Activated CD8-positive, alpha-beta memory T cell treated with anti-CD3 and anti-CD28 coated beads, Interleukin-2, amount 10 ng/mL, durations not matched to agents 7 days and 5 days (primary cell): ENCODE results near the gene ELK3. TPM values are rescaled to one million over a fixed set of nuclear protein-coding genes. Genes with fewer than 3 reads are reported as not detected.

Experiments
- ATAC-seq: fragments of 150-1000 bp; cut with Tn5 transposase; one replicate; pipeline ENCODE4 v1.10.0; 2021; ENCODE audit warnings: moderate library complexity
- CTCF ChIA-PET: fragments of 350-600 bp; sonication (Branson Sonifier 250); formaldehyde crosslinking; loops from one replicate; lab custom pipeline; 2021; ENCODE audit warnings: antibody characterized with exemption; lab: Charles Lee
- DNase-seq: peaks from one replicate; pipeline ENCODE4 v3.0.0-alpha.2; 2020
- H3K27ac Mint-ChIP-seq: one replicate; pipeline ENCODE4 v1.8.0; 2021; ENCODE audit warnings: mild to moderate bottlenecking, mixed read lengths
- H3K27me3 Mint-ChIP-seq: one replicate; pipeline ENCODE4 v1.8.0; 2021; ENCODE audit warnings: mixed read lengths
- H3K36me3 Mint-ChIP-seq: one replicate; pipeline ENCODE4 v1.8.0; 2021; ENCODE audit warnings: mild to moderate bottlenecking, mixed read lengths
- H3K4me1 Mint-ChIP-seq: one replicate; pipeline ENCODE4 v1.8.0; 2021; ENCODE audit warnings: mixed read lengths
- H3K4me3 Mint-ChIP-seq: one replicate; pipeline ENCODE4 v1.8.0; 2021; ENCODE audit warnings: mild to moderate bottlenecking, moderate library complexity, mixed read lengths
- H3K9me3 Mint-ChIP-seq: one replicate; pipeline ENCODE4 v1.8.0; 2022; ENCODE audit warnings: low read depth, mixed read lengths
- total RNA-seq, 2 experiments: library from RNA; stranded (reverse); gene quantifications; one replicate each; pipeline ENCODE4 v1.2.3, GENCODE V29; 2021

ELK3 gene
- total RNA-seq, 2 experiments from 2014 or later, result 16.1 to 17.1 TPM

DNA sequence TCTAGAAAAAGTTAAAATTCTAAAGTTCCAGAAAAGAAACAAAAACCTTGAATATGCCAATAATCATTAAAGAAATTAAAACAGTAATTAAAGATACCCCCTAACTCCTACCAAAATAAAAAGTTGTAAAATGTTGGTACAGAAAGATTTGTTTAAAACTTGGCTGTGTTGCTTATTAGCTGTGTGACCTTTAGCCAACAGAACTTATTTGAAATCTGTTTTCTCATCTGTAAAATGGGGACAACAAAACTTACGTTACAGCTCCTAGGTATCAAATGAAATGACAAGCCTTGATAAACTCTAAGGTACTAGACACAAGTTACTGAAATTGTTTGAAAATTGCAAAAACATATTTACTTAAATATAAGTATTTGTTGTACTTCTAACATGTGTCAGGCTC lies 71.7 kb downstream of the ELK3 start:
- Mint-ChIP-seq H3K4me3 (no peak overlapping the region), H3K27me3 (no peaks in the 10 kb centered on the region), H3K4me1 (peaks cover 2% of the 10 kb centered on the region), H3K27ac (no peak overlapping the region), H3K36me3 (peaks cover 50% of the 10 kb centered on the region), H3K9me3 (no peaks in the 10 kb centered on the region)
- DNase-seq (no peak), ATAC-seq (no peak)
- CTCF ChIA-PET, result interaction anchor here (1.9 kb wide), 1 partner anchor 252 kb away, joined by 7 read pairs; no protein-coding TSS in a partner anchor

DNA sequence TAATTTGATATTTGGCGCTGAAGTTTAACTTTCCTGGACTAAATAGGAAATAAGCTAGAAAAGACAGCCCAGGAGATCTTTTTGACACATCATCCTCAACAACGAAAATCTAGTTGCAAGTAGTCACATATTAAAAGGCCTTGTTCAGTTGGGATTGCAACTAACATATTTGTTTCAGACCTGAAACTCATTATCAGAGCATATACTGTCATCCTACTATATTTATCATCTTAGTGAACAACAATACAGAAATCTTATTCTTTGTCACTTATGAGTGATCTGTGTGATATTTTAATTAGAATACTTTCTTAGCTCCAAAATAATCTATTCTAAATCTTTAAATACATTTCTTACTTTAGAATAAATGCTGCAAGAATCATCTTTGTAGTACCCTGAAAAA lies 72.1 kb downstream of the ELK3 start:
- Mint-ChIP-seq H3K4me3 (no peak overlapping the region), H3K27me3 (no peaks in the 10 kb centered on the region), H3K36me3 (peaks cover 49% of the 10 kb centered on the region), H3K9me3 (no peaks in the 10 kb centered on the region), H3K4me1 (peaks cover 2% of the 10 kb centered on the region), H3K27ac (no peak overlapping the region)
- ATAC-seq (no peak), DNase-seq (no peak)
- CTCF ChIA-PET, result interaction anchor here (1.9 kb wide), 1 partner anchor 252 kb away, joined by 7 read pairs; no protein-coding TSS in a partner anchor

DNA sequence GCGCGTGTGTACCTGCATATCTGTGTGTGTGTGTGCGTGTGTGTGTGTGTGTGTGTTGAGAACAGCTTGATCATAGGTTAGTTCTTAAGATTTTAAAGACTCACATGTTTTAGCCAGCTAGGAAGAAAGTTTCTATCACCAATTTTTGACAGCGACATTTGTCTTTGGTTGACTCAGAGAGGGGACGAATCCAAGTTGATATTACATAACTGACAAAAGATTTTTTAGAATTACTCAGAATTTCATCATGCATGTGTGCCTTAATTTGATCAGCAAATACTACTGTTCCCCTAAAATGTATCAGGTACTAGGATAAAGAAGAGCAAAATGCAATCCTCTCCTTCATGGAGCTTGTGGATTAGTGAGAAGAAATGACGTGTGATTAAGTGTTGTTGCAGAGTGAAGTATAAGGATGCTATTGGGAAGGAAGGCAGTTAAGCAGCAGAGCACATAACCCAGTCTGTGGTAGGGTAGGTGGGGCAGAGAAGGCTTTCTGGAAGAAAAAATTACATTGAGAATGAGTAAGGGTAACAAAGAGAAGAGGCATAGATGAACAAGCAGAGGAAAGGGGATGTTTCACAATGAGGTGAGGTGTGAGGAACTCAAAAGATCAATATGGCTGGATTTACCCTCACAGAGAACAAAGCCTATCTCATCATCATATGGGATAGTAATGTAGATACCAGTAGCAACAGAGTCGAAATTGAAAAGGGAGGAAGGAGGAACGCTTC lies 77.5 kb downstream of the ELK3 start:
- Mint-ChIP-seq H3K4me3 (no peak overlapping the region), H3K27me3 (no peaks in the 10 kb centered on the region), H3K27ac (no peak overlapping the region), H3K4me1 (peaks cover 5% of the 10 kb centered on the region), H3K9me3 (no peaks in the 10 kb centered on the region), H3K36me3 (peaks cover 56% of the 10 kb centered on the region)
- DNase-seq (no peak), ATAC-seq (no peak)
- CTCF ChIA-PET, result interaction anchor here (1.5 kb wide), 1 partner anchor 128 kb away, joined by 5 read pairs; the partner anchor contains the start of gene CDK17

DNA sequence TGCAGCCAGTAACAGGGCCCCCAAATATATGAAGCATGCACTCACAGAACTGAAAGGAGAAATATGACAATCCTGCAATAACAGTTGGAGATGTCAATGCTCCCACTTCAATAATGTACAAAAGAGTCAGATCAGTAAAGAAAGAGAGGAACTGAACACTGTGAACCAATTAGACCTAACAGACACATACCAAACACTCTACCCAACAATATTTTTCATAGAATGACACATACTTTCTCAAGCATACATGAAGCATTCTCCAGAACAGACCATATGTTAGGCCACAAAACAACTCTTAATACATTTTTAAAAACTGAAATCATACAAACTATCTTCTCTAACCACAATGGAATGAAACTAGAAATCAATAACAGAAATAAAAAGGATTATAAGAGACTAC lies 80.2 kb downstream of the ELK3 start:
- no peak overlapping the region for H3K4me3 Mint-ChIP-seq
- H3K27ac Mint-ChIP-seq, result no peak overlapping the region
- H3K36me3 Mint-ChIP-seq, result peaks cover 58% of the 10 kb centered on the region
- no peaks in the 10 kb centered on the region for H3K27me3 Mint-ChIP-seq
- ATAC-seq (peak; percentile 23), DNase-seq (no peak)
- CTCF ChIA-PET, result no interaction called here
- peaks cover 5% of the 10 kb centered on the region for H3K4me1 Mint-ChIP-seq
- H3K9me3 Mint-ChIP-seq, result no peaks in the 10 kb centered on the region

DNA sequence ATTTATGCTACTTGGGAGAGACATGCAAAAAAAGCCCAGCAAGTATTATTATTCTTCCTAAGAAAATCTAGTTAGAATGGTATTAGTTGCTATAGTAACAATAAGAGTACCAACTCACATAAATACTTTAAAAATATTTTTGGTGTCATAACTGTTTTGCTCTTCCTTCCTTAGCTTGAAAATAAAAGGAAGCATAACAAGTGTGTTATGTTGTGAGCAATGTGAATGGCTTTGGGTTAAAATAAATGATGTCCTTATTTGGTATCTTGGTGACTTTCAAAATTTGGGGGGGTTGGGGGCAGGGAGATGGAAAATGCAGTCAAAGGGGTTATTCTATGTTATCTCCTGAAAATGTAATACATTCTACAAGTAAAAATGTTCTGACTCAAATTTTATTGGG lies 91.0 kb downstream of the ELK3 start:
- Mint-ChIP-seq H3K4me1 (peaks cover 12% of the 10 kb centered on the region), H3K4me3 (no peak overlapping the region), H3K27me3 (no peaks in the 10 kb centered on the region), H3K27ac (no peak overlapping the region), H3K9me3 (no peaks in the 10 kb centered on the region), H3K36me3 (peaks cover 56% of the 10 kb centered on the region)
- ATAC-seq (no peak), DNase-seq (no peak)
- CTCF ChIA-PET, result no interaction called here

DNA sequence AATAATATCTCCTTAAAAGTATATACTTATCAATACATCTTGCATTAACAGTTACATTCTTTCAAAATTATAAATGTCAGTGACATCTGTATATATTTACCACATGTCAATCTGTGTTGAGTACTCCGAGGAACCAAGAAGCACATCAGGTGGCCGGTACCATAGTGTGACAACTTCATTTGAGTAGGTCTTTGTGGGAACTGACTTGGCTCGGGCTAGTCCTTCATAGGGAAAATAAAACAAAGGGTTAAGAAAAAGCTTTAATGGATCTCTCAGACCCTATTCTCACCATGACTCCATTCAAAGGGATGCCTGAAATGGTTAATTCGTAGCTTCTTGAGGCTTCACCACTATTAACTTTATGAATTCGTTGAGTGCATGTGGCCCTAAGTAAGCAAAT lies 94.9 kb downstream of the ELK3 start:
- no peak for ATAC-seq
- Mint-ChIP-seq H3K36me3 (peaks cover 57% of the 10 kb centered on the region), H3K4me1 (peaks cover 12% of the 10 kb centered on the region)

DNA sequence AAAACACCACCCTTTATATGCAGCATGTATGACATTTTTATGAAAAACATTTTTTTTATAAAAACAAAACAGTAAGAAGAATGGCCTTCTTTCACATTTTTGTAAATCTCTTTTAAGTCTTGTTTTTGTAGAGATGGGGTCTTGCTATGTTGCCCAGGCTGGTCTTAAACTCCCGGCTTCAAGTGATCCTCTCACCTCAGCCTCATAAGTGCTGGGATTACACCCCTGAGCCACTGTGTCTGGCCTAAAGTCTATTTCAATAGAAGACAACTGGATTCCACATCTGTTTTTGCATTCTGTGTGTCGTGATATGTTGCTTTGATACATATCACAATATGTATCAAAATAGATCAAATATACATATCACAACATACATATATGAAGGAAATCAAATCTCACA lies 98.9 kb downstream of the ELK3 start:
- H3K4me3 Mint-ChIP-seq, result no peak overlapping the region
- H3K9me3 Mint-ChIP-seq, result no peaks in the 10 kb centered on the region
- ATAC-seq, result no peak
- H3K36me3 Mint-ChIP-seq, result peaks cover 49% of the 10 kb centered on the region
- H3K27ac Mint-ChIP-seq, result no peak overlapping the region
- CTCF ChIA-PET, result interaction anchor here (1.4 kb wide), 1 partner anchor 57 kb away, joined by 3 read pairs; no protein-coding TSS in a partner anchor
- H3K27me3 Mint-ChIP-seq, result no peaks in the 10 kb centered on the region
- DNase-seq, result no peak
- H3K4me1 Mint-ChIP-seq, result peaks cover 15% of the 10 kb centered on the region

More for the DNA sequence above, 94.9 kb downstream of the ELK3 start:
- Mint-ChIP-seq H3K27me3 (no peaks in the 10 kb centered on the region), H3K9me3 (no peaks in the 10 kb centered on the region), H3K27ac (no peak overlapping the region), H3K4me3 (no peak overlapping the region)
- no peak for DNase-seq
- CTCF ChIA-PET, result no interaction called here

DNA sequence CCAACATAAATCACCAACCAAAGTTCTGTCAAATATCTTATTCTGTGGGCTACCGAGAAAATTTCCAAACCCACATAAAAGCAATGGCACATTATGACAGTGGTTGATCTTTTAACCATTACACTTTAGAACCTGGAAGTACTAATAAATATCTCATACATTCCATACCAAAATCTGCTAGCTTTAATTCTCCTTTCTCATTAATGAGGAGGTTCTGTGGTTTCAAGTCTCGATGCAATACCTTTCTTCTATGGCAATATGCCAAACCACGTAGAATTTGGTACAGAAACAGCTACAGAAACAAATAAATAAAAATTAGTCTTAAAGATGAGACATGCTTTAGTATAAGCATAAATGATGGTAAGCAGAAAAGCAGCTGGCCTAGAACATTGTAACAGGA lies 100.7 kb downstream of the ELK3 start:
- no peaks in the 10 kb centered on the region for H3K9me3 Mint-ChIP-seq
- no peaks in the 10 kb centered on the region for H3K27me3 Mint-ChIP-seq
- peaks cover 10% of the 10 kb centered on the region for H3K4me1 Mint-ChIP-seq
- ATAC-seq (no peak), DNase-seq (no peak)
- peaks cover 43% of the 10 kb centered on the region for H3K36me3 Mint-ChIP-seq
- peak overlapping the region; percentile 19 for H3K27ac Mint-ChIP-seq
- H3K4me3 Mint-ChIP-seq, result no peak overlapping the region
- CTCF ChIA-PET, result no interaction called here

DNA sequence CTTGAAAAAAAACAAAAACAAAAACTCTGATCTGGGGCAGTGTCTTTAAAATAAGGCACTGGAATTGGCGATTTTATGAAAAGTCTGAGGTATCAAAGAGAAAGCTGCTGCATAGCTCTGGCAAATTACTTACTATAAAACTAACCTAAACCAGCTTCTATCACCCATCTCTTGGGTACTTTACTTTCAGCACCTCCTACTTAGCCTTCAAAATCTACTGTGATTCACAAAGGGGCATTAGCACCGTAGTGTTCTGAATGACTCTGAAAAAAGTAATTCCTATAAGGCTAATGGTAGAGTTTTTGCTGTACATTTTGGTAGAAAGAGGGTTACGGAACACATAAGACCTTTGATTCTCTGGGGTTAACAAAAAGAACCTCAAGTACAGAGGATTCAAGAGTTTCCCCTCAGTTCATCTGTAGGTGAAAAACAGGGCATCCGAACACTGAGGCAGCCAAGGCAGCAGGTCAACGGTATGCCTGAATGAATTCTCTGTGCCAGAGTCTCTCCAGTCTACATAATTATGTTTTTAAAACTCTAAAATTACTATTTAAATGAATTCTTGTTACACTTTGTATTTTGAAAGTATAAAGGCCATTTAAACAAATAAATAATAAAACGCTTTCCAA lies 101.5 kb downstream of the ELK3 start:
- peaks cover 48% of the 10 kb centered on the region for H3K36me3 Mint-ChIP-seq
- no peak for ATAC-seq
- no peaks in the 10 kb centered on the region for H3K9me3 Mint-ChIP-seq
- H3K27ac Mint-ChIP-seq, result peak overlapping the region; percentile 65
- CTCF ChIA-PET, result interaction anchor here (1.1 kb wide), 1 partner anchor 82 kb away, joined by 3 read pairs; no protein-coding TSS in a partner anchor
- H3K4me3 Mint-ChIP-seq, result peak overlapping the region; percentile 33
- no peaks in the 10 kb centered on the region for H3K27me3 Mint-ChIP-seq
- peaks cover 10% of the 10 kb centered on the region for H3K4me1 Mint-ChIP-seq
- DNase-seq, result no peak

DNA sequence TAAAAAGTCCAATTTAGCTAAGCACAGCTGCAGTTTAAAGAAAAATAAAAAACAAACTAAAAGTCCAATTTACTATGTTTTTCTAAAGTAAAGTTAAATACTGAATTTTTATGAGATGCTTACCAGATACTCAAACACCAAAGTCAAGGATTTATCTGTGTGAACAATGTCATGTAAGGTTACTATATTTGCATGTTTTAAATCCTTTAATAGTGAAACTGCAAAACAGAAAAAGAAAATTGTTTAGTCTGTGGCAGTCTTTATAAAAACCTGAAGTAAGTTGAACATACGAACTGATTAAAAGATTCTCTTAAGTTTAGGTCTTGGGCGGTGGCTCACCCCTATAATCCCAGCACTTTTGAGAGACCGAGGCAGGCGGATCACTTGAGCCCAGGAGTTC lies 103.3 kb downstream of the ELK3 start:
- H3K27me3 Mint-ChIP-seq, result no peaks in the 10 kb centered on the region
- H3K4me3 Mint-ChIP-seq, result no peak overlapping the region
- no peak for DNase-seq
- no peaks in the 10 kb centered on the region for H3K9me3 Mint-ChIP-seq
- H3K27ac Mint-ChIP-seq, result no peak overlapping the region
- CTCF ChIA-PET, result no interaction called here
- peaks cover 13% of the 10 kb centered on the region for H3K4me1 Mint-ChIP-seq
- peaks cover 43% of the 10 kb centered on the region for H3K36me3 Mint-ChIP-seq
- ATAC-seq, result no peak

DNA sequence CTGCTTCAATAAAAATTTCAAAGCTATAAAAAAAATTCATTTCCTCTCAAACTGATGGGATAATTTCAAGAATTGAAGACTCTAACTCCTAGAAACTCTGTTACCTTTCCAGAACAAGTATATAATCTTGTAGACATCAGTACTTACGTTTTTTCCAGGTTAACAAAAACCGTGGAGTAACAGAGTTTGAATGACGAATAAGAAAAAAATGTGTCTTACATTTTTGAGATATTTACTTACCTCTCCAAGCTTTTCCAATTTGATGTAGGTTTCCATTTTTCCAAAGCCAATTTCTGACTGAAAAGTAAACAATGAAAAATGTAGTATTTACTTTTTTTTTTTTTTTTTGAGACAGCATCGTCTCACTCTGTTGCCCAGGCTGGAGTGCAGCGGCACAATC lies 105.9 kb downstream of the ELK3 start:
- ATAC-seq, result no peak
- Mint-ChIP-seq H3K4me1 (peaks cover 9% of the 10 kb centered on the region), H3K27ac (no peak overlapping the region), H3K9me3 (no peaks in the 10 kb centered on the region), H3K4me3 (no peak overlapping the region), H3K36me3 (peaks cover 26% of the 10 kb centered on the region), H3K27me3 (no peaks in the 10 kb centered on the region)
- no peak for DNase-seq
- CTCF ChIA-PET, result no interaction called here

DNA sequence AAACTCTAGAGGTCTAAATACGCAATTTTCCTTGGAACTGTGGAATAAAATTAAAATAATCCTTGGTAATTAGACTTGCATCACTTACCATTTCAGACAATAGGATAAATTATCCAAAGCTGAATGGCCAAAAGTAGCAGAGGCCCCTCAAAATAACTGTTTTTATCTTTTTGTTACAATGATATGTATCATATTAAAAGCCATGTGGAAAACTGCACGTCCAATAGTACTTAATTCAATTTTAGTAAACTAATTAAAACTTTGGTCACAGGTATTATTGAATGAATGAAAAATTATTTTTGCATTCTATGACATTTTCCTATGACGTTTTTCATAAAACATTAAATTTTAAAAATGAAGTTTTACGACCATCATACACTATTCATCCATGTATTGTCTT lies 107.6 kb downstream of the ELK3 start:
- Mint-ChIP-seq H3K36me3 (peaks cover 26% of the 10 kb centered on the region), H3K27ac (no peak overlapping the region), H3K27me3 (no peaks in the 10 kb centered on the region), H3K9me3 (no peaks in the 10 kb centered on the region), H3K4me1 (peaks cover 9% of the 10 kb centered on the region), H3K4me3 (no peak overlapping the region)
- no peak for DNase-seq
- ATAC-seq, result no peak
- CTCF ChIA-PET, result no interaction called here

DNA sequence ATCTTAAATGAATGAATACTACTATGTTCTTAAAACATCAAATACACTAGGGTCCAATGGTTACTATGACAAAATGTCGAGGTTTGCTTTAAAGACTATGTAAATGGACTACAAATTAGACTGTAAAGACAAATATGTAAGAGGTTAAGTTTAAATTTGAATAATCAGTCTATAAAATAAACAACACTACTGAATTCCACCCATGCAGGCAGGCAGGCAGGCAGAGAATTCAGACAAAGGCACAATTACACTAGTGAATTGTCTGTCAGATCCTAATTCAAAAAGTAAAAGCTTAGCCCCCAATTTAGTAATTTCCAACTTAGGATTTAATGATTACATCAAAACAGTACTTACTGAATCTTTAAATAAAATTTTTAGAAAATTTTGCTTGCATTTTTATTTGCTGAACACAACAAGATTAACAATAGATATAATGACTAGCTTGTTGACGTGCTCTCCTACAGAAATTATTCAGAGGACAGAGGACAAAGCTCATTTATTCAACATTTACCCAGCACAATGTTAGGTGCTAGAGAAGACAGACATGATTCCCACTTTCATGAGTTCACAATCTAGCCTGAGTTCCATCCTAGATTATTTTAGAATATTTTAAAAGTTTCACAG lies 108.6 kb downstream of the ELK3 start:
- ATAC-seq, result no peak
- H3K27me3 Mint-ChIP-seq, result no peaks in the 10 kb centered on the region
- CTCF ChIA-PET, result interaction anchor here (0.5 to 1.3 kb wide), 4 partner anchors 11 to 97 kb away, joined by 3 to 5 read pairs (median 4); no protein-coding TSS in a partner anchor
- H3K27ac Mint-ChIP-seq, result no peak overlapping the region
- DNase-seq, result no peak
- H3K36me3 Mint-ChIP-seq, result peaks cover 29% of the 10 kb centered on the region
- no peak overlapping the region for H3K4me3 Mint-ChIP-seq
- no peaks in the 10 kb centered on the region for H3K9me3 Mint-ChIP-seq
- H3K4me1 Mint-ChIP-seq, result peaks cover 14% of the 10 kb centered on the region
